Thymus (tissue), 11 donors: ENCODE results near the gene RGS7. TPM values are rescaled to one million over a fixed set of nuclear protein-coding genes. Genes with fewer than 3 reads are reported as not detected.
"Not testable (repeated sequence)": the region's sequence is repeated elsewhere in the genome, so short reads cannot be mapped to it uniquely, and the experiment has no call there.

Experiments
- DNase-seq, 9 donors: peaks; one replicate each; pipeline ENCODE4 v3.0.0-alpha.2; 2013; ENCODE audit warnings: low spot score in 9 of 9, low read depth in 6 of 9, missing footprints in 1 of 9
- H3K27ac ChIP-seq, 2 donors: one replicate each; pipeline ENCODE4 v1.5.1; 2013; ENCODE audit warnings: control low read depth in 1 of 2, low read depth in 1 of 2, low read length in 1 of 2, mild to moderate bottlenecking in 1 of 2, moderate library complexity in 1 of 2
- H3K27me3 ChIP-seq, 2 donors: one replicate each; pipeline ENCODE4 v1.5.1; 2013; ENCODE audit warnings: low read length in 1 of 2; ENCODE audit not compliant: control insufficient read depth in 2 of 2, insufficient read depth in 1 of 2
- H3K36me3 ChIP-seq, 2 donors: one replicate each; pipeline ENCODE4 v1.5.1; 2013; ENCODE audit warnings: low read length in 1 of 2, mild to moderate bottlenecking in 1 of 2, moderate library complexity in 1 of 2; ENCODE audit not compliant: control insufficient read depth in 2 of 2, insufficient read depth in 2 of 2
- H3K4me1 ChIP-seq, 2 donors: one replicate each; pipeline ENCODE4 v1.5.1; 2013; ENCODE audit warnings: low read length in 2 of 2; ENCODE audit not compliant: control insufficient read depth in 2 of 2, insufficient read depth in 2 of 2
- H3K4me3 ChIP-seq, 2 donors: one replicate each; pipeline ENCODE4 v1.5.1; 2013; ENCODE audit warnings: low read length in 2 of 2, control low read depth in 1 of 2, mild to moderate bottlenecking in 1 of 2
- H3K9me3 ChIP-seq, 2 donors: one replicate each; pipeline ENCODE4 v1.5.1; 2013; ENCODE audit warnings: low read length in 1 of 2, mild to moderate bottlenecking in 1 of 2; ENCODE audit not compliant: control insufficient read depth in 2 of 2, insufficient read depth in 1 of 2
- WGBS: extraction: QIAGEN DNeasy Blood & Tissue Kit; methylation state at CpG from one replicate; pipeline ENCODE4 v1.1.7; 2013; 5-methylcytosine and 5-hydroxymethylcytosine counted together
- polyA plus RNA-seq: library from polyadenylated mRNA; stranded (reverse); fragments of 200-250 nt; gene quantifications from one replicate; pipeline ENCODE4 v1.2.3, GENCODE V29; 2013
- total RNA-seq: library from RNA; stranded (reverse); fragments of 120-200 nt; gene quantifications from one replicate; pipeline ENCODE4 v1.2.4, GENCODE V29; 2013
- donor health status: healthy.

Gene RGS7
- total and polyA plus RNA-seq, 2 donors: 0.05 to 0.07 TPM

DNA sequence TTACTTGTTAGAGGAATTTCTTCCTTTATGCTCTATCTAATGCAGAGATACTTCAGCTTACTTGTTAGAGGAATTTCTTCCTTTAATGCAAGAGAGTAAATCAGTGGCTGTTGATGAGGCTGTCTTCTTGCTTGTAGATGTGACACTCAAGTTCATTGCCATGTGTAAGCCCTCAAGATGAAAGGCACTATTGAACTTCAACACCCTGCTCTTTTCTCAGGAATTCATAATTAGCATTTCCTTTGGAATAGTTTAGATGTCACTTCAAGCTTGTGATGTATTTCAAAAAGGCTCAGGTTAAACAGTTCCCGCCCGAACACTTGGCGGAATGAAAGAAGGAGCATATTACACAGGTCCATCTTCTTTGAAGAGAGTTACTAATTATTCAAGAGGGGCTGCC, 251.9 kb downstream of the RGS7 start:
- no peak for DNase-seq
- Histone ChIP-seq H3K27ac (no peak overlapping the region), H3K4me1 (no peaks in the 10 kb centered on the region), H3K4me3 (no peak overlapping the region), H3K27me3 (no peaks in the 10 kb centered on the region), H3K9me3 (no peaks in the 10 kb centered on the region), H3K36me3 (no peaks in the 10 kb centered on the region)
- 96% methylated on average over 3 of the region's 3 CpGs for WGBS

GRCh38 chr1:241102664-241103063, 254.3 kb downstream of the RGS7 start:
- no peaks in the 10 kb centered on the region for H3K9me3 ChIP-seq
- no peak overlapping the region for H3K4me3 ChIP-seq
- H3K4me1 ChIP-seq: no peaks in the 10 kb centered on the region
- WGBS: 55% methylated on average over 1 of the region's 1 CpG
- DNase-seq: no peak
- H3K27me3 ChIP-seq: no peaks in the 10 kb centered on the region
- no peak overlapping the region for H3K27ac ChIP-seq
- no peaks in the 10 kb centered on the region for H3K36me3 ChIP-seq

GRCh38 chr1:241101622-241102021, 255.4 kb downstream of the RGS7 start:
- Histone ChIP-seq H3K27ac (no peak overlapping the region), H3K36me3 (no peaks in the 10 kb centered on the region), H3K4me1 (no peaks in the 10 kb centered on the region), H3K4me3 (no peak overlapping the region), H3K9me3 (no peaks in the 10 kb centered on the region), H3K27me3 (no peaks in the 10 kb centered on the region)
- DNase-seq: no peak
- WGBS: 92% methylated on average over 3 of the region's 3 CpGs

- Histone ChIP-seq H3K4me3 (no peak overlapping the region), H3K27me3 (no peaks in the 10 kb centered on the region), H3K36me3 (no peaks in the 10 kb centered on the region), H3K9me3 (no peaks in the 10 kb centered on the region), H3K27ac (no peak overlapping the region), H3K4me1 (no peaks in the 10 kb centered on the region)
- no peak for DNase-seq
- WGBS: 96% methylated on average over 5 of the region's 5 CpGs
These were observed 259.5 kb downstream of the RGS7 start for GRCh38 chr1:241097479-241097878.

DNA sequence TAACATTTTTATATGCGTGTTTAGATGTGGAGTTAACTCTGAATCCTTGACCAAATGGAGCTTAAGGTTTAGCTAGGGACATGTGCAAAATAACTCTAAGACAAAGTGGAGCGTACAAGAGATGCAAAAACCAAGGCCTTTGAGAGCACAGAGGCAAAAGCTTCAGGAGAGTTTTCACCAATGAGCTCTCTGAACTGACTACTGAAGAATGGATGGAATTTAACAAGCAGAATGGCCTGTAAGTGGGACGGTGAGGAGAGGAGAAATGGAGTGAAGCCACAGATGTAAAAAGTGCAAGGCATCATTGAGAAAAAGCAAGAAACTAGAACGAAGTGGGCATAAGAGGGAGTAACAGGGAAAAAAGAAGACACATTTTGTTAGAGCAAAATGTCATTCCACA, 260.0 kb downstream of the RGS7 start:
- no peaks in the 10 kb centered on the region for H3K36me3 ChIP-seq
- H3K4me1 ChIP-seq: no peaks in the 10 kb centered on the region
- DNase-seq: no peak
- H3K9me3 ChIP-seq: no peaks in the 10 kb centered on the region
- no peak overlapping the region for H3K4me3 ChIP-seq
- 87% methylated on average over 4 of the region's 4 CpGs for WGBS
- H3K27me3 ChIP-seq: no peaks in the 10 kb centered on the region
- no peak overlapping the region for H3K27ac ChIP-seq

- no peak for DNase-seq
- Histone ChIP-seq H3K4me3 (no peak overlapping the region), H3K9me3 (no peaks in the 10 kb centered on the region), H3K27me3 (no peaks in the 10 kb centered on the region), H3K27ac (no peak overlapping the region), H3K36me3 (no peaks in the 10 kb centered on the region), H3K4me1 (no peaks in the 10 kb centered on the region)
- 93% methylated on average over 6 of the region's 6 CpGs for WGBS
These were observed 261.2 kb downstream of the RGS7 start for GRCh38 chr1:241095847-241096246.

DNA sequence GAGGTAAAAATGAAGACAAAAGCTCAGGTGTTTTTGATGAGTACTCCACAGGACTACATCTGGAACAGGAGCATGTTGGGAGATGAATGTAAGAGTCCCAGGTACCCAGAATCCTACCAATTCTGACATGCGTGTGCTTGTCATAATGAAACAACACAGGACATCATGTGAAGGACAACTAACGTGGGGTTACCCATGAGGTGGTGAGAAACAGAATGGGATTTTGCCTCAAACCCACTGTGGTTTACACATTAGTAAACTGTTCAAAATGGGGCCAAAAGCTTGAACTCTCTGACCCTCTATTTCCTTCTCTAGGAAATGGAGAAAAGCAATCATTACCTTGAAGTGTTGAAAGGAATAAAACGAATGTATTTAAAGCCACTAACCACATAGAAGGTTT, 266.2 kb downstream of the RGS7 start:
- WGBS: 89% methylated on average over 3 of the region's 3 CpGs
- DNase-seq: no peak
- no peaks in the 10 kb centered on the region for H3K36me3 ChIP-seq

GRCh38 chr1:241089066-241089465, 267.9 kb downstream of the RGS7 start:
- not testable (repeated sequence) for H3K27me3 ChIP-seq, H3K4me1 ChIP-seq, DNase-seq, H3K36me3 ChIP-seq, H3K4me3 ChIP-seq, H3K27ac ChIP-seq, H3K9me3 ChIP-seq
- 80% methylated on average over 1 of the region's 1 CpG for WGBS

More for the DNA sequence above, 266.2 kb downstream of the RGS7 start:
- Histone ChIP-seq H3K9me3 (no peaks in the 10 kb centered on the region), H3K4me3 (no peak overlapping the region), H3K27ac (no peak overlapping the region), H3K27me3 (no peaks in the 10 kb centered on the region), H3K4me1 (no peaks in the 10 kb centered on the region)

GRCh38 chr1:241088075-241088474, 268.9 kb downstream of the RGS7 start:
- 94% methylated on average over 2 of the region's 2 CpGs for WGBS
- DNase-seq, H3K4me1 ChIP-seq, H3K27ac ChIP-seq, H3K27me3 ChIP-seq, H3K36me3 ChIP-seq, H3K9me3 ChIP-seq, H3K4me3 ChIP-seq: not testable (repeated sequence)

DNA sequence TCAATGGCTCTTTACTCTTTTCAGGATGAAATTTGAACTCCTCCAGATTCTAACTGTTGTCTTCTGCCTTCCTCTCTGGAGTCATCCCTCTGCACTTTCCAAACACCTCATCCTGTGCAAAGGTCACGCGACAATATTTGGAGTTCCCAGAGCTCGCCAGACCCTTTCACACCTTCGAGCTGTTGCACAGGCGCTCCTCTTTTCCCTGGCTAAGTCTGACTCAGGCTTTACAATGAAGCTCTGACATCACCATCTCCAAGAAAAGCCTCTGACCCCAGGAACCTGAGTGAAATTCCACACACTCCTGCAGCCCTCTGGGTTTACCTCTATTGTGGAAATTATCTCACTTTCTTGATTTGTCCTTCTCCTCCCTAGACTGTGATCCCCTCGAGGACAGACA, 270.3 kb downstream of the RGS7 start:
- H3K4me1 ChIP-seq: no peaks in the 10 kb centered on the region
- no peaks in the 10 kb centered on the region for H3K27me3 ChIP-seq
- 91% methylated on average over 6 of the region's 6 CpGs for WGBS
- H3K27ac ChIP-seq: no peak overlapping the region
- H3K36me3 ChIP-seq: no peaks in the 10 kb centered on the region
- no peak for DNase-seq
- H3K9me3 ChIP-seq: no peaks in the 10 kb centered on the region
- H3K4me3 ChIP-seq: no peak overlapping the region
